Neural progenitor cell (in vitro differentiated cells): Measurements from ENCODE around the gene FAM219A. TPM values are rescaled to one million over a fixed set of nuclear protein-coding genes. Genes with fewer than 3 reads are reported as not detected.

Source experiments
- DNase-seq: peaks from one replicate; pipeline ENCODE4 v3.0.0-alpha.2; 2016; ENCODE audit warnings: low spot score
- H2AFZ ChIP-seq: fragments of 200-600 bp; sonication (generic); replicated peaks from 2 replicates; pipeline ENCODE4 v1.6.1; 2016; ENCODE audit warnings: antibody characterized with exemption
- H3F3A ChIP-seq: fragments of 200-600 bp; sonication (generic); 2 replicates; pipeline ENCODE4 v1.6.1; 2016; ENCODE audit warnings: antibody characterized with exemption, low read depth
- H3K27ac ChIP-seq: fragments of 200-600 bp; sonication (generic); 2 replicates; pipeline ENCODE4 v1.5.1; 2016; ENCODE audit warnings: mild to moderate bottlenecking
- H3K27me3 ChIP-seq: fragments of 200-600 bp; sonication (generic); 2 replicates; pipeline ENCODE4 v1.6.1; 2016; ENCODE audit warnings: mild to moderate bottlenecking, moderate library complexity
- H3K36me3 ChIP-seq: fragments of 200-600 bp; sonication (generic); 2 replicates; pipeline ENCODE4 v1.5.1; 2016
- H3K4me1 ChIP-seq: fragments of 200-600 bp; sonication (generic); 2 replicates; pipeline ENCODE4 v1.6.1; 2016; ENCODE audit warnings: mixed run types
- H3K4me2 ChIP-seq: fragments of 200-600 bp; sonication (generic); 2 replicates; pipeline ENCODE4 v1.6.1; 2016
- H3K4me3 ChIP-seq: fragments of 200-600 bp; sonication (generic); 2 replicates; pipeline ENCODE4 v1.5.1; 2016
- H3K79me2 ChIP-seq: fragments of 200-600 bp; sonication (generic); 2 replicates; pipeline ENCODE4 v1.6.1; 2016; ENCODE audit warnings: low read depth
- H3K9ac ChIP-seq: fragments of 200-600 bp; sonication (generic); 2 replicates; pipeline ENCODE4 v1.6.1; 2016
- H3K9me3 ChIP-seq: fragments of 200-600 bp; sonication (generic); 2 replicates; pipeline ENCODE4 v1.5.1; 2016; ENCODE audit warnings: low read depth
- H4K20me1 ChIP-seq: fragments of 200-600 bp; sonication (generic); 2 replicates; pipeline ENCODE4 v1.6.1; 2016; ENCODE audit warnings: low read depth
- H3K27ac Mint-ChIP-seq: 3 replicates; pipeline ENCODE4 v1.8.0; 2021; ENCODE audit warnings: mixed read lengths
- H3K27me3 Mint-ChIP-seq: 2 replicates; pipeline ENCODE4 v1.8.0; 2022; ENCODE audit warnings: low read depth, mild to moderate bottlenecking, inconsistent platforms, moderate library complexity, mixed read lengths; ENCODE audit not compliant: insufficient read depth
- H3K36me3 Mint-ChIP-seq: 3 replicates; pipeline ENCODE4 v1.8.0; 2021; ENCODE audit warnings: mixed read lengths
- H3K4me1 Mint-ChIP-seq: 3 replicates; pipeline ENCODE4 v1.8.0; 2021; ENCODE audit warnings: mixed read lengths
- H3K4me3 Mint-ChIP-seq: 3 replicates; pipeline ENCODE4 v1.8.0; 2021; ENCODE audit warnings: mild to moderate bottlenecking, moderate library complexity, mixed read lengths
- H3K9me3 Mint-ChIP-seq: 3 replicates; pipeline ENCODE4 v1.8.0; 2020; ENCODE audit warnings: mixed read lengths
- CTCF ChIP-seq: fragments of 200-600 bp; sonication (generic); IDR thresholded peaks from 2 replicates; pipeline ENCODE4 v1.5.1; 2017; ENCODE audit warnings: antibody characterized with exemption, mild to moderate bottlenecking
- EZH2 ChIP-seq: fragments of 200-600 bp; sonication (generic); IDR thresholded peaks from 2 replicates; pipeline ENCODE4 v1.6.1; 2017; ENCODE audit warnings: antibody characterized with exemption, mild to moderate bottlenecking, moderate library complexity
- EZH2phosphoT487 ChIP-seq: fragments of 200-600 bp; sonication (generic); IDR thresholded peaks from 2 replicates; pipeline ENCODE4 v1.6.1; 2017; ENCODE audit warnings: antibody characterized with exemption
- total RNA-seq: library from RNA; depleted of rRNA; stranded (reverse); fragments of >200 nt; gene quantifications from 2 replicates; pipeline ENCODE4 v1.2.3, GENCODE V29; 2015; ENCODE audit warnings: low replicate concordance

The FAM219A gene
- total RNA-seq, 1 donor from 2014 or later: 4.2 TPM

- no peak overlapping the region for H3K27ac Mint-ChIP-seq
- peaks cover 22% of the 10 kb centered on the region for H3K4me1 Mint-ChIP-seq
- Histone ChIP-seq H3F3A (peaks cover 18% of the 10 kb centered on the region), H3K27ac (no peak overlapping the region), H3K79me2 (no peaks in the 10 kb centered on the region), H3K4me3 (no peak overlapping the region), H3K36me3 (no peaks in the 10 kb centered on the region), H3K27me3 (peaks cover 8% of the 10 kb centered on the region), H3K4me2 (no peak overlapping the region), H3K9me3 (no peaks in the 10 kb centered on the region), H2AFZ (no peak overlapping the region), H3K9ac (no peak overlapping the region), H4K20me1 (no peaks in the 10 kb centered on the region), H3K4me1 (peaks cover 20% of the 10 kb centered on the region)
- peaks cover 2% of the 10 kb centered on the region for H3K9me3 Mint-ChIP-seq
- DNase-seq: no peak
- no peaks in the 10 kb centered on the region for H3K36me3 Mint-ChIP-seq
- TF ChIP-seq EZH2phosphoT487 (no peak), EZH2 (no peak), CTCF (no peak)
- H3K27me3 Mint-ChIP-seq: no peaks in the 10 kb centered on the region
- H3K4me3 Mint-ChIP-seq: no peak overlapping the region
Measured at GRCh38 chr9:34464571-34464970, 6.2 kb upstream of the FAM219A start.

- Mint-ChIP-seq H3K27me3 (no peaks in the 10 kb centered on the region), H3K36me3 (no peaks in the 10 kb centered on the region), H3K4me3 (no peak overlapping the region), H3K27ac (no peak overlapping the region), H3K9me3 (peaks cover 1% of the 10 kb centered on the region), H3K4me1 (peaks cover 29% of the 10 kb centered on the region)
- no peak for DNase-seq
- H3K79me2 ChIP-seq: no peaks in the 10 kb centered on the region
- H3K36me3 ChIP-seq: no peaks in the 10 kb centered on the region
- peaks cover 25% of the 10 kb centered on the region for H3F3A ChIP-seq
- H3K27ac ChIP-seq: no peak overlapping the region
- peaks cover 26% of the 10 kb centered on the region for H3K4me1 ChIP-seq
- no peak overlapping the region for H3K4me3 ChIP-seq
- peaks cover 12% of the 10 kb centered on the region for H3K27me3 ChIP-seq
- TF ChIP-seq EZH2phosphoT487 (no peak), EZH2 (no peak), CTCF (no peak)
- no peaks in the 10 kb centered on the region for H4K20me1 ChIP-seq
- H3K4me2 ChIP-seq: no peak overlapping the region
- no peak overlapping the region for H3K9ac ChIP-seq
- H3K9me3 ChIP-seq: no peaks in the 10 kb centered on the region
- no peak overlapping the region for H2AFZ ChIP-seq
Measured at GRCh38 chr9:34463901-34464232, 5.5 kb upstream of the FAM219A start.

GRCh38 chr9:34463098-34463900 is 4.9 kb upstream of the FAM219A start:
- Histone ChIP-seq H3K79me2 (no peaks in the 10 kb centered on the region), H4K20me1 (no peaks in the 10 kb centered on the region), H3K4me2 (no peak overlapping the region), H2AFZ (no peak overlapping the region), H3K9ac (no peak overlapping the region), H3K4me1 (peaks cover 27% of the 10 kb centered on the region), H3K4me3 (no peak overlapping the region), H3K36me3 (no peaks in the 10 kb centered on the region), H3K27ac (no peak overlapping the region), H3F3A (peaks cover 27% of the 10 kb centered on the region), H3K27me3 (peaks cover 12% of the 10 kb centered on the region), H3K9me3 (no peaks in the 10 kb centered on the region)
- Mint-ChIP-seq H3K27ac (no peak overlapping the region), H3K36me3 (no peaks in the 10 kb centered on the region), H3K9me3 (no peaks in the 10 kb centered on the region), H3K4me1 (peaks cover 31% of the 10 kb centered on the region), H3K27me3 (no peaks in the 10 kb centered on the region), H3K4me3 (no peak overlapping the region)
- TF ChIP-seq EZH2: no peak
- TF ChIP-seq CTCF: no peak
- TF ChIP-seq EZH2phosphoT487: no peak
- DNase-seq: no peak
